Gastrocnemius medialis (tissue), 4 donors: ENCODE measurements around the gene ZC3H18.

Experiments
- CTCF ChIP-seq, 5 experiments: fragments of 450-650 bp in 3 of 5; fragments of 200-600 bp in 2 of 5; sonication (generic) in 2 of 5; IDR thresholded peaks in 4 of 5; conservative IDR thresholded peaks in 1 of 5; 1 replicate in 4 of 5; 2 replicates in 1 of 5; pipeline ENCODE4 v1.5.1; 2016 to 2019; ENCODE audit warnings: antibody characterized with exemption in 5 of 5, mild to moderate bottlenecking in 3 of 5, moderate library complexity in 3 of 5
- POLR2A ChIP-seq, 2 donors: fragments of 450-650 bp; IDR thresholded peaks; one replicate each; pipeline ENCODE4 v1.6.1; 2017; ENCODE audit warnings: antibody characterized with exemption in 2 of 2, mild to moderate bottlenecking in 2 of 2, moderate library complexity in 2 of 2

DNA sequence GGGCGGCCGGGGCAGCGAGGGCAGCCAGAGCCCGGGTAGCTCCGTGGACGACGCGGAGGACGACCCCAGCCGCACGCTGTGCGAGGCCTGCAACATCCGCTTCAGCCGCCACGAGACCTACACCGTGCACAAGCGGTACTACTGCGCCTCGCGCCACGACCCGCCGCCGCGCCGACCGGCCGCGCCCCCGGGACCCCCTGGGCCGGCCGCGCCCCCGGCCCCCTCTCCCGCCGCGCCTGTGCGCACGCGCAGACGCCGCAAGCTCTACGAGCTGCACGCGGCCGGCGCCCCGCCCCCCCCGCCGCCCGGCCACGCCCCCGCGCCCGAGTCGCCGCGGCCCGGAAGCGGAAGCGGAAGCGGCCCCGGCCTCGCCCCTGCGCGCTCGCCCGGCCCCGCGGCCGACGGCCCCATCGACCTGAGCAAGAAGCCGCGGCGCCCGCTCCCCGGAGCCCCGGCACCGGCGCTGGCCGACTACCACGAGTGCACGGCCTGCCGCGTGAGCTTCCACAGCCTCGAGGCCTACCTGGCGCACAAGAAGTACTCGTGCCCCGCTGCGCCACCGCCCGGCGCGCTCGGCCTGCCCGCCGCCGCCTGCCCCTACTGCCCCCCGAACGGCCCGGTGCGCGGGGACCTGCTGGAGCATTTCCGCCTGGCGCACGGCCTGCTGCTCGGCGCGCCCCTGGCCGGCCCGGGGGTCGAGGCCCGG, 36.1 kb upstream of the ZC3H18 start:
- TF ChIP-seq CTCF (IDR thresholded peaks at IDR 0.05 in 4 of 5, conservative IDR thresholded peaks at IDR 0.05 in 1 of 5) (peak in 1 of 5 experiments; percentile 19), POLR2A (IDR thresholded peaks at IDR 0.05) (peak; percentile 68 to 80)
